Endothelial cell of umbilical vein (primary cell): ENCODE data around the gene SLC23A3. TPM values are rescaled to one million over a fixed set of nuclear protein-coding genes. Genes with fewer than 3 reads are reported as not detected.

Source experiments
- BruUV-seq: library from RNA; stranded (reverse); fragments of 400-500 nt; replicated peaks from 2 replicates; lab custom pipeline; 2021; lab: Mats Ljungman, UMichigan
- CTCF ChIA-PET: fragments of 300-600, 350-600 bp; sonication (Branson Sonifier 250); formaldehyde crosslinking; loops from one replicate; lab custom pipeline; 2021; ENCODE audit warnings: antibody characterized with exemption, inconsistent platforms; lab: Charles Lee
- POLR2A ChIA-PET: fragments of 300-600, 350-600 bp; sonication (Branson Sonifier 250); formaldehyde crosslinking; loops from one replicate; lab custom pipeline; 2021; ENCODE audit warnings: antibody characterized with exemption, inconsistent platforms; lab: Charles Lee
- DNase-seq: peaks from one replicate; pipeline ENCODE4 v3.0.0-alpha.2; 2011; ENCODE audit warnings: low read depth, low spot score
- FAIRE-seq: peaks from 2 replicates; lab custom pipeline; 2011; peaks lifted over from hg19 to GRCh38; lab: Jason Lieb, UNC
- H2AFZ ChIP-seq: 2 replicates; pipeline ENCODE4 v1.6.0; 2012; ENCODE audit warnings: low read depth, low read length, control low read depth, inconsistent platforms
- H3K27ac ChIP-seq: 2 replicates; pipeline ENCODE4 v1.5.1; 2011; ENCODE audit warnings: low read depth, mild to moderate bottlenecking, control low read depth, low read length, moderate library complexity; ENCODE audit not compliant: insufficient read depth
- H3K27me3 ChIP-seq, 2 experiments: 2 replicates each; pipeline versions ENCODE4 v1.6.0 to v1.6.1; 2011; ENCODE audit warnings: low read length in 2 of 2, mixed read lengths in 1 of 2; ENCODE audit not compliant: control insufficient read depth in 2 of 2, insufficient read depth in 2 of 2
- H3K36me3 ChIP-seq, 2 experiments: 2 replicates in 1 of 2; 3 replicates in 1 of 2; pipeline ENCODE4 v1.5.1; 2011; ENCODE audit warnings: low read length in 2 of 2, mild to moderate bottlenecking in 1 of 2, moderate library complexity in 1 of 2; ENCODE audit not compliant: control insufficient read depth in 2 of 2, insufficient read depth in 2 of 2; ENCODE audit errors: extremely low read depth in 1 of 2
- H3K4me1 ChIP-seq: 3 replicates; pipeline ENCODE4 v1.5.1; 2011; ENCODE audit warnings: mild to moderate bottlenecking, low read length; ENCODE audit not compliant: control insufficient read depth, insufficient read depth; ENCODE audit errors: extremely low read depth
- H3K4me2 ChIP-seq: 2 replicates; pipeline ENCODE4 v1.6.1; 2011; ENCODE audit warnings: low read length, control low read depth, mixed read lengths; ENCODE audit not compliant: insufficient read depth
- H3K4me3 ChIP-seq, 3 experiments: fragments of 200-600 bp in 1 of 3; sonication (generic), shearing (Covaris generic) in 1 of 3; replicated peaks in 1 of 3; 2 replicates each; pipeline ENCODE4 v1.5.1; 2011 to 2016; ENCODE audit warnings: control low read depth in 3 of 3, low read length in 3 of 3, mild to moderate bottlenecking in 2 of 3, inconsistent platforms in 1 of 3, low read depth in 1 of 3, moderate library complexity in 1 of 3; ENCODE audit not compliant: insufficient read depth in 1 of 3
- H3K79me2 ChIP-seq: 2 replicates; pipeline ENCODE4 v1.6.0; 2012; ENCODE audit warnings: low read length, inconsistent platforms; ENCODE audit not compliant: control insufficient read depth, insufficient read depth
- H3K9ac ChIP-seq: replicated peaks from 2 replicates; pipeline ENCODE3; 2011; ENCODE audit warnings: low read length, control low read depth; ENCODE audit not compliant: insufficient read depth; ENCODE audit errors: extremely low read depth
- H3K9me1 ChIP-seq: replicated peaks from 3 replicates; pipeline ENCODE4 v1.6.0; 2011; ENCODE audit warnings: mild to moderate bottlenecking, low read length; ENCODE audit not compliant: control insufficient read depth, insufficient read depth; ENCODE audit errors: extremely low read depth
- H3K9me3 ChIP-seq: replicated peaks from 2 replicates; pipeline ENCODE4 v1.5.1; 2012; ENCODE audit warnings: low read length, inconsistent platforms; ENCODE audit not compliant: control insufficient read depth, insufficient read depth
- H4K20me1 ChIP-seq: replicated peaks from 2 replicates; pipeline ENCODE3; 2011; ENCODE audit warnings: mild to moderate bottlenecking, low read length; ENCODE audit not compliant: control insufficient read depth, insufficient read depth; ENCODE audit errors: extremely low read depth
- CTCF ChIP-seq, 2 donors: IDR thresholded peaks; 1 replicate in 1 of 2; 2 replicates in 1 of 2; pipeline ENCODE4 v1.5.1; 2011; ENCODE audit warnings: low read length in 2 of 2, mild to moderate bottlenecking in 2 of 2, moderate library complexity in 2 of 2, control low read depth in 1 of 2, inconsistent platforms in 1 of 2, low read depth in 1 of 2; ENCODE audit not compliant: insufficient read depth in 1 of 2; ENCODE audit errors: extremely low read depth in 1 of 2
- EZH2 ChIP-seq: IDR thresholded peaks from 2 replicates; pipeline ENCODE4 v1.6.1; 2012; ENCODE audit warnings: borderline replicate concordance, low read depth, mild to moderate bottlenecking, moderate library complexity, low read length, inconsistent platforms; ENCODE audit not compliant: severe bottlenecking
- FOS ChIP-seq: IDR thresholded peaks from 2 replicates; pipeline ENCODE4 v1.6.1; 2011; ENCODE audit warnings: mild to moderate bottlenecking, low read length, moderate library complexity, borderline replicate concordance; ENCODE audit not compliant: insufficient read depth
- GATA2 ChIP-seq: IDR thresholded peaks from 2 replicates; pipeline ENCODE4 v1.7.0; 2011; ENCODE audit warnings: low read depth, mild to moderate bottlenecking, moderate library complexity, mixed read lengths, low read length; ENCODE audit not compliant: insufficient read length, insufficient read depth
- JUN ChIP-seq: IDR thresholded peaks from 2 replicates; pipeline ENCODE4 v1.6.1; 2011; ENCODE audit warnings: borderline replicate concordance, low read depth; ENCODE audit not compliant: insufficient read length, insufficient read depth
- MAX ChIP-seq: IDR thresholded peaks from 2 replicates; pipeline ENCODE4 v1.6.1; 2011; ENCODE audit not compliant: insufficient read depth, insufficient read length
- MYC ChIP-seq: IDR thresholded peaks from one replicate; pipeline ENCODE4 v1.6.1; 2011; ENCODE audit warnings: mild to moderate bottlenecking, low read depth, low read length
- POLR2A ChIP-seq: IDR thresholded peaks from 2 replicates; pipeline ENCODE4 v1.6.1; 2012; ENCODE audit warnings: low read depth, mild to moderate bottlenecking, control low read depth, low read length
- POLR2AphosphoS5 ChIP-seq: IDR thresholded peaks from 2 replicates; pipeline ENCODE4 v1.6.1; 2012; ENCODE audit warnings: low read depth, mild to moderate bottlenecking, control low read depth, low read length, moderate library complexity; ENCODE audit not compliant: insufficient read depth
- dilution Hi-C: fragments of 300-500 bp; cut with MboI; formaldehyde crosslinking; loops from one replicate; pipeline ENCODE4 v1.15.0; 2019; ENCODE audit warnings: low sequenced_read_pairs; ENCODE audit not compliant: extremely low pct_ligation_motif_present
- intact Hi-C: fragments of 100-400 bp; cut with micrococcal nuclease; formaldehyde crosslinking; loops from one replicate; pipeline ENCODE4 v1.10.0; 2022
- polyA plus RNA-seq, 4 experiments: library from polyadenylated mRNA; depleted of rRNA in 3 of 4; stranded (reverse) in 3 of 4; unstranded in 1 of 4; fragments of >200 nt; gene quantifications; 2 replicates each; pipeline versions ENCODE4 v1.2.1 to v1.2.3, GENCODE V29; 2011 to 2012; ENCODE audit warnings: missing spikeins in 1 of 4
- total RNA-seq: library from RNA; stranded (reverse); gene quantifications from 2 replicates; pipeline ENCODE4 v1.2.3, GENCODE V29; 2021

SLC23A3 gene
- total and polyA plus RNA-seq, 2 donors (not counting 3 experiments of a cell fraction or from before 2014, with no cell fraction given) = 2.7 to 7.1 TPM

DNA sequence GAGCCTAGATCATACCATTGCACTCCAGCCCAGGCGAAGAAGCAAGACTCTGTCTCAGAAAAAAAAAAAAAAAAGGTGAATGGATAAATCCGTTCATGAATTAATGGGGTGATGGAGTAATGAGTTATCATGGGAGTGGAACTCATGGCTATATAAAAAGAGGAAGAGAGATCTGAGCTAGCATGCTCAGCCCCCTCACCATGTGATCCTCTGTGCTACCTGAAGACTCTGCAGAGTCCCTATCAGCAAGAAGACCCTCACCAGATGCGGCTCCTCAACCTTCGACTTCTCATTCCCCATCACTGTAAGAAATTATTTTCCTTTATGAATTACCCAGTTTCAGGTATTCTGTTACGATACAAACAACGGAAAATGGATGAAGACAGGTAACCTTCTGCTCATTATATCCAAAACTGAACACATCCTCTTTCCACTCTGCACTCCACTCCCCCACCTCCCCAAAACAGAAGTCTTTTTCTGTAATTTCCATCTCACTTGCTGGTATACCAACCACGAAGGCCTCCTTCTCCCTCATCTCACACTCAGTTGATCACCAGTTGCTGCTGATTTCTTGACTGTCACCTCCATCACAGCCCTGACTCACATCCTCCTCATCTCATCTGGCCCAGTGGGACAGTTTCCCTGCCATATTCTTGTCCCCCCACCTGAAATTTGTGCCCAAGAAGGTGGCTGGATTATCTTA lies 17.1 kb upstream of the SLC23A3 start:
- Histone ChIP-seq H2AFZ (no peak overlapping the region), H3K9me1 (no peaks in the 10 kb centered on the region), H3K4me2 (no peak overlapping the region), H3K9ac (no peak overlapping the region), H3K27ac (no peak overlapping the region), H3K4me1 (no peaks in the 10 kb centered on the region), H3K36me3 (peaks cover 2 to 23% of the 10 kb centered on the region in 2 experiments), H3K9me3 (no peaks in the 10 kb centered on the region), H3K27me3 (no peaks in the 10 kb centered on the region), H3K4me3 (no peak overlapping the region), H3K79me2 (no peaks in the 10 kb centered on the region), H4K20me1 (no peaks in the 10 kb centered on the region)
- BruUV-seq = no TSS peak
- POLR2A ChIA-PET = interaction anchor here (0.8 kb wide), 1 partner anchor 15 kb away, joined by 7 read pairs; no protein-coding TSS in a partner anchor
- dilution Hi-C loops = no loop called here
- intact Hi-C loops = no loop called here
- CTCF ChIA-PET = no interaction called here
- DNase-seq = no peak
- TF ChIP-seq JUN = no peak
- no peak for TF ChIP-seq MYC
- no peak for TF ChIP-seq EZH2
- TF ChIP-seq GATA2 = no peak
- TF ChIP-seq CTCF (IDR thresholded peaks at IDR 0.05; ENCODE audit: extremely low read depth in 1 of 2, insufficient read depth in 1 of 2, low read depth in 1 of 2, low read length in 2 of 2) = no peak
- TF ChIP-seq POLR2AphosphoS5 = no peak
- TF ChIP-seq POLR2A = no peak
- no peak for TF ChIP-seq MAX
- no peak for TF ChIP-seq FOS
- FAIRE-seq = no peak
